Activated CD8-positive, alpha-beta memory T cell treated with anti-CD3 and anti-CD28 coated beads, Interleukin-2, amount 50 U/mL, for 48 hours (primary cell): Measurements from ENCODE around the gene SMPX.

Experiments used
- DNase-seq: peaks from one replicate; pipeline ENCODE4 v3.0.0-alpha.2; 2020

Gene SMPX

DNA sequence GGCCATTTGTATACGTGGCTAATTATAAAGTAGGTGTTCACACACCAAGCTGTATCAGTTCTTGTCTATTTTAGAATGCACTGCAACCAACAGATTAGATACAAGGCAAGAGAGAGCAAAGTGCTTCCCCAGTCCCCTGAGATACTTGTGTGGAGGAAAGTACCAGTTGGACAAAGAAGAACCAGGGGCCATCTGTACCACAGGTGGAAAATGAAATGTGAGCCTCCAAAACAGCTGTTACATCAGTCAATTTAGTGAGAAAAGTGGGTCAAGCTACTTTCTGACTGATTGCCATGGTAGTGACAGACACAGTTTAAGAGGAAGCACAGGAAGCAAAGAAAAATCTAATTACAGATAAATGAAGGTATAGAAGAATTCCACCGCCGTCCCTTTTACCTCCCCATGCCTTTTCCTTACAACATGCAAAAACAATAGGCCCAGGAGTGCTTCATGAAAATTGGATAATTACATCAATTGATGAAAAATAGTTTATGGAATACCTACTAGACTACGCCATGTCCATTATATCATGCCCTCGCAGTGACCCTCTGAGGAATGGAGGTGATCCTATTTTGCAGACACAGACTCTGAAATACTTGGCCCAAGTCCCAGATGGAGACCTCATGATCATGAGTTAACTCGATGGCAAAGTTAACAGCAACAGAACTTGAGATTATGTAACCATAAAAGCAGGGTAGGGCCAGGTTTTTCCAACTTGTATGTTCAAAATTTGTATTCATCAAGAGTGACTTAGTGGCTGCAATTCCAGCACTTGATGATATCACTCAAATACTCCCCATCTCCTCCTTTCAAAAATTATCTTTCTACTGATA lies 15.8 kb downstream of the SMPX start:
- DNase-seq, result no peak

DNA sequence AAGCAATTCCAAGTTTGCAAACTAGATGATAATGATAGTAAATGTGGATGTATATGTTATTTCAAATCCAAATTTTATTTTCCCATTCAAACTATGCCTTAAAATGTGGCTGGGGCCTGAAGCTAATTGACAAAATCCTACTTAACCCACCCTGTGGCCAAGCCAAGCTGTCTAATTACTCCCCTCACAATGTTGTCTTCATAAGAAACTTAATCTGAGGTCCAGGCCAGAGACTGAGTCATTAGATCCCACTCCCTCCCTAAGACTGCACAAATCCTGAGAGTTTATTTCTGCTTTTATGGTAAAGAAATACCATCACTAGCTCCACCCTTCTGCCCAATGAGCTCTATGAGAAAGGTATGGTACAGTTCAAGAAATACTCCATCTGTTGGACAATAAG lies 16.6 kb downstream of the SMPX start:
- no peak for DNase-seq

- no peak for DNase-seq
Observed at GRCh38 chrX:21740329-21741274, 17.3 kb downstream of the SMPX start.

DNA sequence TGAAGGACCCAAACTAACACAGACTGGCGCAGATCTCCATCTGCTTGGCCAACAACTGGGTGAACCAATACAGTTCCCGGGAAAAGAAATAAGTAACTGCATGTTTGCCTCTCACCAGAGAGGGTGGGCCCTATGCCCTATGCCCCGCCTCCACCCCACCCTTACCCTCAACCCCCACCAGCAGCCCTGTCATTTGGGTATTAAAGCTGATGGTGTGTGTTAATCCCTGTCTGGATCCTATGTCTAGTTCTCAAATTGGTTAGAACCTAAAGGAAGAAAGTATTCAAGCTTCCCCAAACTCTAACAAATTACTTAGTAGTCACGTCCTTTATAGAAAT lies 19.0 kb downstream of the SMPX start:
- no peak for DNase-seq

DNA sequence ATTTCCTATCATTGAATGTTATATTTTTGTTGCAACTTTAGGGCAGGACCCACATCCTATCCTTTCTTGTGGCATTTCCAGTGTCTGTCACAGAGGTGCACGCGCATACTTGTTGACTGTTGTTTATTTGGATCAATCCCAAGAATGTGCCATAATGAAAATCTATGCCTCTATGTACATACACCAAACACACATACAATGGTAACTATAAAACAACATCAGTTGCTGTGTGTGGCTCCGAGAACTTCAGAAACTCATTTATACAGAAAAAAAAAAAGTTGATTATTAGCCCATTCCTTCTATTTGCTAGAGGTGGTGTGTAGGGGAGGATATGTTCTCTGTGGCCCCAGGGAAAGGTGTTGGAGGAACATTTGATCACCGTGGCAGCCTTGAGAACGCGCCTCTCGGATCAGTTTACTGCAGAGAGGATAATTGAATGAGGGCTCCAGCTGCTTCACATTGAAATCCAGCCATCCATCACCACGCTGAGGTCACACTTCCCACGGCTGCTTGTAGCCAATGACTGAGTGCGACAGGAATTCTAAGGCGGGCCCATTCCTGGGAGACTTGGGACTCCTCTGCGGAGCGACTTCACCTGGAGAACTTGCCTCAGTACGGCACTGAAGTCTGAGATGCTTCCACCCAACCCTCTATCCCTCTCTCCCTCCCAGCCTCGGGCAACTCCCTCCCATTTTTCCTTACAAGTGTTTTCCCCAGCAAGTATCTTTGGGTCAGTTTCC lies 19.5 kb downstream of the SMPX start:
- DNase-seq, result no peak

DNA sequence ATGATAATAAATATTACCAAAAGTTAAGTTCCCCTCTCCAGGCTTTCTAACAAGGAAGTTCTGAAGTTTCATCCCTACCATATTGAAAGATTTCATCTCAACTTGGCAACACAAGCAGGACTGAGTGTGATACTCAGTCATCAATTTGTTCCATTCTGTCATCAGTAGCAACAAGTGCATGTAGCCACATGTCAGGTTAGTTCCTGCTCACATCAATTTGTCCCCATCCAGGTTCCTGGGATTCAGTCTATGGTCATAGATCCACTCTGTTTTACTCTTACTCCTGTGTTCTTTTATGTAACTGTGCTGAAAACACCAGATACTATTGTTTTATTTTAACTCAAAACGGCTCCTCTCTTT lies 22.2 kb downstream of the SMPX start:
- no peak for DNase-seq

- DNase-seq, result no peak
Observed at GRCh38 chrX:21735038-21735767, 22.7 kb downstream of the SMPX start.

DNA sequence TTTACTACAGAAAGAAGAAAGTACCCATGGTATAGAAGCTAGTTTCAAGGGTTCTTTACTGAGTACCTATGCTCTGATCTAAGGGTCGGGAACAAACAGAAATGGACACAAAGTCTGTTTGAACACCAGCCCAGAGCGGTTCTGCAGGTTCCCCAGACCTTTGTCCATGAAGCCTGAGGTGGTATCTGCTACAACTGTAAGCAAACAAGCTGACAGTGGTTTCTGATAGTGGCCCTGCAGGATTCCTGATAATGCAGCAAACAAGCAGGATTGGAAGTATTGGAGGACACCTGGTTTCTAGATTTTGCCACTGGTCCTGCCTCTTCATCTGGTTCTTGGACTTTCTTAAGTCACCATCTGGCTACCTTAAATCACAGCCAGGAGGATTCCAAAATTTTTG lies 23.7 kb downstream of the SMPX start:
- DNase-seq, result no peak

GRCh38 chrX:21733705-21734104 lies 24.2 kb downstream of the SMPX start:
- DNase-seq, result no peak

- DNase-seq, result no peak
Observed at GRCh38 chrX:21730026-21730425, 27.9 kb downstream of the SMPX start.

- DNase-seq, result no peak
Observed at GRCh38 chrX:21728276-21728968, 29.5 kb downstream of the SMPX start.

DNA sequence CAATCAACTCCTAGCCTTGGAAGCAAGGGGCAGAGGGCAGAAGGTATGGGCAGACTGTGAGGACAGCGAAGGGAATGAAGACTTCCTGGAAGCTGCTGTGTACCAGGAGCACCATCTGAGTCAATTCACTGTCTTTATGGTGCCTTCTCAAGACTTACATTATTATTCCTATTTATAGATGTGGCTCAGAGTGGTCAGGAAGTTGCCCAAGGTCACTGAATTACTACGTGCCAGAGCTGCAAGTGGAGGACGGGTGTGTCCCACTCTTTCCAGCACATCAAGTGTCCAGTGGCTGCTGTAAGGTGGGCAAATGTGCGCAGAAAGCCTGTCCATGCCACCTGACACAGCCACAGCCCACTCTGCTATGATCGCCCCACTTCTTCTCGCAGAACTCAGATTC lies 32.0 kb downstream of the SMPX start:
- no peak for DNase-seq

DNA sequence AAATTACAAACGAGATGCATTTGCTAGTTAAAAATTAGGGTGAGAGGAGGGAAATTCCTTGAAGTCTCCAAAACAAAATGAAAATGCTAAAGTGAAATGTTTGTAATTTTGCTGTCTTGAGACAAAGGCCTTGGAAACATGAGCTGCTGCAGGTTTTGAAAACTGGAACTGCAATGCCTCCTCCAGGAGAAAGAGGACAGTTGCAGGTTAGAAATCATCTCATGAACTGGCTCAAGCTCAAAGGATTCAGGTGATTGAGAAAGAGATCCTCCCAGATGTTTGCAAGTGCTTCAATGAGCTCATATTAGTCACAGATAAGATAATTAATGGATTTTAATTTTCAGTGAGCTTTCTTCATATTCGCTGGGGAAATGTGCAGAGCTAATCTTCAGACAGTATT lies 32.4 kb downstream of the SMPX start:
- DNase-seq, result no peak

GRCh38 chrX:21723814-21724213 lies 34.1 kb downstream of the SMPX start:
- no peak for DNase-seq

DNA sequence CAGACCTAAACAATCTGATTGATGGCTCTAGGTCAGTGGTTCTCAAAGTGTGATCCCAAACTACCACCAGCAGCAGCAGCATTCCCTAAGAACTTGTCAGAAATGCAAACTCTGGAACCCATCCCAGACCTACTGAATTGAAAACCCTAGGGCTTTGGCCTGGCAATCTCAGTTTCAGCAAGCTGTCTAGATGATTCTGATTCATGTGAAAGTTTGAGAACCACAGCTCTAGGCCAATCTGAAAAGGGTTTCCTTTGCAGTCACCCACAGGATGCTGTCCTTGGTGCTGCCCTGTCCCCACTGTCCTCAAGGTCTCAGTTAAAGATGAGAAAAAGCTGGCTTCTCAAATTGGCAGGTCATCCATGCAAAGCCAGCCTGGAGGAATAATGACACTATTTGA lies 34.8 kb downstream of the SMPX start:
- no peak for DNase-seq

GRCh38 chrX:21721195-21721594 lies 36.7 kb downstream of the SMPX start:
- DNase-seq, result no peak

DNA sequence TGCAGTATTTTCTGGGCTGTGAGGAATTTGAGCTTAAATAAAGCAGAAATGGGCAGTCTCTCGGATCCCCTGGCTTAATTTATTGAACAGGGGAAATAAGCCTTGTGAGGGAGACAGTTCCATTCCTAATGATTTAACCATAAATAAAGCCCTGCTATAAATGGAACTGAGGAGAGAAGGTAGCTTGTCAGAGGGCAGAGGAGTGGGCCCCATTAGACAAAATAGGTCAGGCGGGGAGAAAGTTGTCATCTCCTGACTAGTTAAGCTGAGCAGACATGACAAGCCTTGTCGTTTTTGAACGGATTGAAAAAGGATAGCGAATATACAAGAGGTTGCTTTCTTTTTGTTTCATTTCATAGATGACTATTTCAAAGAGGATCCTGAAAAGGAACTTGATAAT lies 39.3 kb downstream of the SMPX start:
- DNase-seq, result no peak

- DNase-seq, result no peak
Observed at GRCh38 chrX:21717802-21718201, 40.1 kb downstream of the SMPX start.

GRCh38 chrX:21715825-21716224 lies 42.1 kb downstream of the SMPX start:
- DNase-seq, result no peak

- DNase-seq, result no peak
Observed at GRCh38 chrX:21715337-21715736, 42.6 kb downstream of the SMPX start.

DNA sequence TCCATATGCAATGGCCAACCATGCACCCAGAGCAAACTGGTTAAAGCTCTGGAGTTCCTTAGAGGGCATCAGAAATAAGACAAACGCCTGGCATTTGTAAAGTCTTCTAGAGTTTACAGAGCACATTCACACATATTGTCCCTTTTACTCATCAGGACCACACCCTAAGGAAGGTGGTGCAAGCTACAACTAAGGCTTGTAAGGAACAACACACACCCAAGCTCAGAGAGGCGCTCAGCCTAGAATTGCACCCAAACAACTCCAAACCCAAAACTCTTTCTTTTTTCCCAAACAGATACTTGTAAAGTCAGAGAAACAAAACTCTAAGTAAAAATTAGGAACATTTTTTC lies 46.1 kb downstream of the SMPX start:
- no peak for DNase-seq

- no peak for DNase-seq
Observed at GRCh38 chrX:21711129-21711847, 46.6 kb downstream of the SMPX start.
